Esophagus muscularis mucosa (tissue), 4 donors: Measurements from ENCODE around the gene WDR89.
A peak's percentile ranks its signal among the peaks of the same experiment; 100 is the strongest.

ENCODE experiments used
- CTCF ChIP-seq, 3 experiments: fragments of 200-600 bp in 2 of 3; fragments of 450-650 bp in 1 of 3; sonication (generic) in 2 of 3; IDR thresholded peaks; one replicate each; pipeline ENCODE4 v1.5.1; 2017 to 2019; ENCODE audit warnings: antibody characterized with exemption in 3 of 3, mild to moderate bottlenecking in 2 of 3, moderate library complexity in 1 of 3
- EP300 ChIP-seq: sonication (generic); formaldehyde crosslinking; IDR thresholded peaks from one replicate; pipeline ENCODE4 v1.6.1; 2017; ENCODE audit warnings: antibody characterized with exemption
- POLR2A ChIP-seq: fragments of 450-650 bp; IDR thresholded peaks from one replicate; pipeline ENCODE4 v1.6.1; 2017; ENCODE audit warnings: antibody characterized with exemption, moderate library complexity, mild to moderate bottlenecking, low read depth
- POLR2AphosphoS5 ChIP-seq, 2 donors: sonication (generic); formaldehyde crosslinking; IDR thresholded peaks; one replicate each; pipeline ENCODE4 v1.6.1; 2017; ENCODE audit warnings: antibody characterized with exemption in 2 of 2

GRCh38 chr14:63641473-63642228 is at the start of gene WDR89:
- peak; percentile 67 to 88 (median 68) for TF ChIP-seq CTCF (IDR thresholded peaks at IDR 0.05)
- TF ChIP-seq POLR2A: no peak
- peak; percentile 79 to 82 for TF ChIP-seq POLR2AphosphoS5 (IDR thresholded peaks at IDR 0.05)
- TF ChIP-seq EP300: no peak
